Measurements from ENCODE around the gene CCDC74A.
"Not testable (repeated sequence)": the region's sequence is repeated elsewhere in the genome, so short reads cannot be mapped to it uniquely, and the experiment has no call there.

The CCDC74A gene

GRCh38 chr2:131516011-131516410 lies 11.7 kb upstream of the CCDC74A start:
- H3K4me3 ChIP-seq (ENCODE audit: low read depth, low read length): no peak overlapping the region
- no peak for TF ChIP-seq CTCF (IDR thresholded peaks at IDR 0.05; ENCODE audit: low read depth, low read length, missing control alignments)
- no peak for DNase-seq (ENCODE audit: low read depth)

DNA sequence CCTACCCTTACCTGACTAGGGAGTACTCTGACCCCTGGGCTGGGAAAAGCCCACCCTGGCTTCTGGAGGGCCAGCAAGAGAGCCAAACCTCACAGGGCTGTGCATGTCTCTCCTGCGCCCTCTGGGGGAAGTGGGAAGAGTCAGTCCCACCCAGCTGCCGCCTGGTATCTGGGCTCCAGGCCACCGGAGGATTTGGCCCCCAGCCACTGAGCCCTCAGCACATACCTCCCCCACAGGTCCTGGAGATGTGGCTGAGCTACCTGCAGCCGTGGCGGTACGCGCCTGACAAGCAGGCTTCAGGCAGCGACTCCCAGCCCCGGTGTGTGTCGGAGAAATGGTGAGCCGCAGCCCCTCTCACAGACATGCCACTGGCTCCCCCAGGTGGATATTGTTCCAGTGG lies 11.1 kb upstream of the CCDC74A start:
- not testable (repeated sequence) for DNase-seq (ENCODE audit: low read depth); H3K4me3 ChIP-seq (ENCODE audit: low read depth, low read length)
- TF ChIP-seq CTCF (IDR thresholded peaks at IDR 0.05; ENCODE audit: low read depth, low read length, missing control alignments): peak; percentile 41

DNA sequence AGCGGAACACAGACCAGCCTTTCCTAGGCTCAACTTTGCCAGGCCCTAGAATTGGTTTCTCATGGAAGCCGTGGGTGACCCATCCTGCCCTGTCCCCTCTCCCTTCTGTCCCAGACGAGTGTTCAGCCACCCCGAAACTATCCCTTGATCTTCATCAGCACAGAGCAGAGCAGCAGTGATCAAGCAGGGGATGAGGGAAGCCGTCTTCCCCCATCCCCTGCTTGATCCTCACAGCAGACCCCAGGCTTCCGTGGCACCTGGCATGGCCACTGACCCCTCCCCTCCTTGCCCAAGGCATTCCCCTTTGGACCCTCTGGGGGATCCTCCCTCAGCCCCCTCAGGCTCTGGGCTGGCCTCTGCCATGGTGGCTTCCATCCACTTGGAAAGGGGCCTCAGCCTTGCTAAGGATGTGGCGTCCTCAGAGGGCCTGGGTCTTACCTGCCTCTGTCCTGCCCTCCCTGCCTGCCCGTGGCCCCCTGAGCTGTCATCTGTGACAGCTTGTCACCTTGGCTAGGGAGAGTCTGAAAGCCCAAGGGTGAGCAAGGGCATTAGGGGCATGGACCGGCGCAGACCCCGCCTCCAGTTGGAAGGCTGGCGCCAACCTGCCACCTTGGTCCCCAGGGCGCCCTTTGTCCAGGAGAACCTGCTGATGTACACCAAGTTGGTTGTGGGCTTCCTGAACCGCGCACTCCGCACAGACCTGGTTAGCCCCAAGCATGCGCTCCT lies 10.4 kb upstream of the CCDC74A start:
- no peak overlapping the region for H3K4me3 ChIP-seq (ENCODE audit: low read depth, low read length)
- TF ChIP-seq CTCF (IDR thresholded peaks at IDR 0.05; ENCODE audit: low read depth, low read length, missing control alignments): no peak
- no peak for DNase-seq (ENCODE audit: low read depth)

GRCh38 chr2:131517856-131518255 lies 9.8 kb upstream of the CCDC74A start:
- not testable (repeated sequence) for DNase-seq (ENCODE audit: low read depth); H3K4me3 ChIP-seq (ENCODE audit: low read depth, low read length)

DNA sequence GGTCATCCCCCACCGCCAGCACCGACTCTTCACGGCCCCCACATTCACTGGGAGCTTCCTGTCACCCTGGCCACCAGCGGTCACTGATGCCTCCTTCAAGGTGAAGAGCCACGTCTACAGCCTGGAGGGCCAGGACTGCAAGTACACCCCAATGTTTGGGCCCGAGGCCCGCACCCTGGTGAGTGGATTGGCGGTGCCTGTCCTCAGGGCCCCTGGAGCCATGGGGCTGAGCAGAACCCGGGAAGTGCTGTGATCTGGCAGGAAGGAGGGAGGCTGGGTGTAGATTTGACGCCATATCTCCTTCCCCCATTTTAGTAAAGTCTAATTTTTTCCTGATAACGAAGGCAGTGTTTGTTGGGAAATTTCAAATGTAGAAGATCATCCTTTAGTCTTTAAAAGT lies 9.2 kb upstream of the CCDC74A start:
- not testable (repeated sequence) for DNase-seq (ENCODE audit: low read depth); H3K4me3 ChIP-seq (ENCODE audit: low read depth, low read length)

DNA sequence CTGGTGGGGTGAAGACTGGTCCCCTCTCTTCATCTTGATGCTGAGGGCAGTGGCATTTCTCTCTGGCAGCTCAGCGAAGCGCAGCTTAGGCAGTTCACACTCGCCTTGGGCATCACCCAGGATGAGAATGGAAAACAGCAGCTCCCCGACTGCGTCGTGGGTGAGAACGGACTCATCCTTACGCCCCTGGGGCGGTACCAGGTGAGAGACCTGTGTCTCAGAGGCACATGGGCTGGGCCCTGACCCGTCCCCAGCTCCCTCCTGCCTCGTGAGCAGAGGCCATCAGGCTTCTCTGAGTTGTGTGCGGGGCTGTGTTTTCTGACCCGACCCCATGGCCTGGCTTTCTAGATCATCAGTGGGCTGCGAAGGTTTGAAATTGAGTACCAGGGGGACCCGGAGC lies 8.2 kb upstream of the CCDC74A start:
- TF ChIP-seq CTCF (IDR thresholded peaks at IDR 0.05; ENCODE audit: low read depth, low read length, missing control alignments): no peak
- H3K4me3 ChIP-seq (ENCODE audit: low read depth, low read length): no peak overlapping the region
- DNase-seq (ENCODE audit: low read depth): no peak

- DNase-seq (ENCODE audit: low read depth); H3K4me3 ChIP-seq (ENCODE audit: low read depth, low read length): not testable (repeated sequence)
Observed at GRCh38 chr2:131519871-131520470, 7.7 kb upstream of the CCDC74A start.

GRCh38 chr2:131520526-131520925 lies 7.2 kb upstream of the CCDC74A start:
- DNase-seq (ENCODE audit: low read depth): no peak
- no peak for TF ChIP-seq CTCF (IDR thresholded peaks at IDR 0.05; ENCODE audit: low read depth, low read length, missing control alignments)
- H3K4me3 ChIP-seq (ENCODE audit: low read depth, low read length): no peak overlapping the region

GRCh38 chr2:131521524-131521923 lies 6.2 kb upstream of the CCDC74A start:
- H3K4me3 ChIP-seq (ENCODE audit: low read depth, low read length); DNase-seq (ENCODE audit: low read depth): not testable (repeated sequence)
